Activated CD4-positive, alpha-beta T cell treated with anti-CD3 and anti-CD28 coated beads for 36 hours (primary cell): ENCODE results near the gene PRR5L. TPM values are rescaled to one million over a fixed set of nuclear protein-coding genes. Genes with fewer than 3 reads are reported as not detected.
"Not testable (repeated sequence)": the region's sequence is repeated elsewhere in the genome, so short reads cannot be mapped to it uniquely, and the experiment has no call there.

Source experiments
- ATAC-seq: fragments of 200-7000 bp; cut with Tn5 transposase; one replicate; pipeline ENCODE4 v1.10.0; 2021; ENCODE audit warnings: mild to moderate bottlenecking, moderate library complexity
- CTCF ChIA-PET: fragments of 350-600 bp; sonication (Branson Sonifier 250); formaldehyde crosslinking; loops from one replicate; lab custom pipeline; 2021; ENCODE audit warnings: antibody characterized with exemption; lab: Charles Lee
- POLR2A ChIA-PET: fragments of 350-600 bp; sonication (Branson Sonifier 250); formaldehyde crosslinking; loops from one replicate; lab custom pipeline; 2021; ENCODE audit warnings: antibody characterized with exemption, inconsistent platforms; lab: Charles Lee
- DNase-seq: peaks from one replicate; pipeline ENCODE4 v3.0.0-alpha.2; 2020
- H3K27ac Mint-ChIP-seq: one replicate; pipeline ENCODE4 v1.8.0; 2021; ENCODE audit warnings: mixed read lengths
- H3K27me3 Mint-ChIP-seq: one replicate; pipeline ENCODE4 v1.8.0; 2021; ENCODE audit warnings: mixed read lengths
- H3K36me3 Mint-ChIP-seq: one replicate; pipeline ENCODE4 v1.8.0; 2021; ENCODE audit warnings: low read depth, mixed read lengths
- H3K4me1 Mint-ChIP-seq: one replicate; pipeline ENCODE4 v1.8.0; 2021; ENCODE audit warnings: mixed read lengths
- H3K4me3 Mint-ChIP-seq: one replicate; pipeline ENCODE4 v1.8.0; 2021; ENCODE audit warnings: mild to moderate bottlenecking, moderate library complexity, mixed read lengths
- H3K9me3 Mint-ChIP-seq: one replicate; pipeline ENCODE4 v1.8.0; 2021; ENCODE audit warnings: low read depth, mixed read lengths
- intact Hi-C, 2 experiments: fragments of 100-400 bp; cut with DNase I in 1 of 2; cut with micrococcal nuclease in 1 of 2; formaldehyde crosslinking; loops; one replicate each; pipeline versions ENCODE4 v1.14.2 to v1.15.1; 2022 to 2024; cut with DNase I, micrococcal nuclease
- total RNA-seq, 2 experiments: library from RNA; stranded (reverse); gene quantifications; one replicate each; pipeline ENCODE4 v1.2.3, GENCODE V29; 2021

The PRR5L gene
- total RNA-seq, 2 experiments from 2014 or later, result 23.2 to 28.6 TPM

- intact Hi-C loops, result loop anchor here in 1 of 2 experiments (5.0 kb wide), 1 partner anchor 849 kb away; the partner anchor contains the start of gene TRIM44
- POLR2A ChIA-PET, ATAC-seq, DNase-seq, H3K9me3 Mint-ChIP-seq, H3K36me3 Mint-ChIP-seq, H3K27me3 Mint-ChIP-seq: not testable (repeated sequence)
- Mint-ChIP-seq H3K27ac (peak overlapping the region; percentile 88), H3K4me3 (peak overlapping the region; percentile 95), H3K4me1 (peaks cover 22% of the 10 kb centered on the region)
- CTCF ChIA-PET, result interaction anchor here (0.6 to 2.9 kb wide), 11 partner anchors 9 to 1357 kb away, joined by 3 to 26 read pairs (median 5); no protein-coding TSS in a partner anchor
Observed at GRCh38 chr11:36511062-36511461, 215.0 kb downstream of the PRR5L start.

DNA sequence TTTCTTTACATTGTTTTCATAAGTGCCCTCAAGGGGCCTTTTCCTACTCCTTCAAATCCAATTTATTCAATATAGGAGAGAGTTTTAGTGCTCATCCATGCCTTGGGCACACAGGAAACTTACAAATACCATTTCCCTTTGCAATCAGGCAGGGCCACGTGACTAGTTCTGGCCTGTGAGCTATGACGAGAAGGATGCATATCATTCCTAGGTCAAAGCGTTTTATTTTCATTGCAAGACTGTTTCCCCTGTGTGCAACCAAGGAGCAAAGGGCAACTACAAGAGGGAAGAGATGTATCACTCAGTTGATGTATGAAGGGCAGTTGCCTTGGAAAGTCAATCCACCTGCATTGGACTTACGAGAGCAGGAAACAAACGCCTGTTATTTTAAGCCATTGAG, 215.9 kb downstream of the PRR5L start:
- Mint-ChIP-seq H3K36me3 (no peaks in the 10 kb centered on the region), H3K4me3 (no peak overlapping the region), H3K9me3 (peaks cover 1% of the 10 kb centered on the region), H3K4me1 (peaks cover 21% of the 10 kb centered on the region), H3K27me3 (peaks cover 6% of the 10 kb centered on the region), H3K27ac (no peak overlapping the region)
- DNase-seq (no peak), ATAC-seq (no peak)
- intact Hi-C loops, result loop anchor here in 1 of 2 experiments (5.0 kb wide), 1 partner anchor 850 kb away; the partner anchor contains the start of gene TRIM44
- ChIA-PET CTCF (interaction anchor here (0.5 to 1.9 kb wide), 8 partner anchors 10 to 308 kb away, joined by 3 to 10 read pairs (median 4); no protein-coding TSS in a partner anchor), POLR2A (no interaction called here)

DNA sequence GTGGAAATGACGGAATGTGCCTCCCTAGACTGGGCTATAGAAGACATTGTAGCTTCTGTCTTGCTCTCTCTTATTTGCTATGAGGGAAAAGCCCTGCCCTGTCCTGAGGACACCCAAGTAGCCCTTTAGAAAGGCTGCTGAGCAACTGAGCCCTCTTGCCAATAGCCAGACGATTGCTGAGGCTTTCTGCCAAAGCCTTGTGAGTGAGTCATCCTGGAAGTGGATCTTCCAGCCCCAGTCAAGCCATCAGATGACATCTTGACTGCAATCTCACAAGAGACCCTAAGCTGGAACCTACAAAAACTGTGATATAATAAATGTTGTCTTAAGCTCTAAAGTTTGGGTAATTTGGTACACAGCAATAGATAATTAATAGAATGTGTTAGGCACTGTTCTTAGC, 217.9 kb downstream of the PRR5L start:
- peaks cover 6% of the 10 kb centered on the region for H3K27me3 Mint-ChIP-seq
- no peak overlapping the region for H3K4me3 Mint-ChIP-seq
- no peak overlapping the region for H3K27ac Mint-ChIP-seq
- H3K36me3 Mint-ChIP-seq, result no peaks in the 10 kb centered on the region
- CTCF ChIA-PET, result interaction anchor here (0.7 to 1.3 kb wide), 3 partner anchors 22 to 133 kb away, joined by 3 to 5 read pairs (median 4); no protein-coding TSS in a partner anchor
- ATAC-seq (no peak), DNase-seq (no peak)
- intact Hi-C loops, result loop anchor here in 1 of 2 experiments (5.0 kb wide), 1 partner anchor 852 kb away; the partner anchor contains the start of gene TRIM44
- peaks cover 9% of the 10 kb centered on the region for H3K4me1 Mint-ChIP-seq
- H3K9me3 Mint-ChIP-seq, result peaks cover 1% of the 10 kb centered on the region
- POLR2A ChIA-PET, result interaction anchor here (0.6 kb wide), 1 partner anchor 24 kb away, joined by 5 read pairs; no protein-coding TSS in a partner anchor

Other genes with a start within 250 kb of the PRR5L start
- 10 to 100 TPM; 33.0 to 44.6 TPM for gene COMMD9, start 6.9 kb upstream of the PRR5L start, total RNA-seq
- 10 to 100 TPM; 11.1 to 12.5 TPM for gene TRAF6, start 214.0 kb downstream of the PRR5L start, total RNA-seq